Keratinocyte (primary cell): Measurements from ENCODE around the gene VPS26B. TPM values are rescaled to one million over a fixed set of nuclear protein-coding genes. Genes with fewer than 3 reads are reported as not detected.
A peak's percentile ranks its signal among the peaks of the same experiment; 100 is the strongest.

Experiments used
- DNase-seq: peaks from one replicate; pipeline ENCODE4 v3.0.0-alpha.2; 2011; ENCODE audit warnings: low read depth, missing footprints, low spot score
- FAIRE-seq: peaks from 2 replicates; lab custom pipeline; 2011; peaks lifted over from hg19 to GRCh38; lab: Jason Lieb, UNC
- H2AFZ ChIP-seq: 2 replicates; pipeline ENCODE4 v1.6.0; 2012; ENCODE audit warnings: low read length, control low read depth, inconsistent platforms; ENCODE audit not compliant: control insufficient read depth
- H3K27ac ChIP-seq: 2 replicates; pipeline ENCODE4 v1.5.1; 2011; ENCODE audit warnings: low read length; ENCODE audit not compliant: control insufficient read depth, insufficient read depth
- H3K27me3 ChIP-seq: 3 replicates; pipeline ENCODE4 v1.6.0; 2011; ENCODE audit warnings: low read length; ENCODE audit not compliant: control insufficient read depth, insufficient read depth; ENCODE audit errors: extremely low read depth
- H3K36me3 ChIP-seq, 2 experiments: 2 replicates in 1 of 2; 3 replicates in 1 of 2; pipeline ENCODE4 v1.5.1; 2011; ENCODE audit warnings: low read length in 2 of 2, mild to moderate bottlenecking in 1 of 2; ENCODE audit not compliant: control insufficient read depth in 2 of 2, insufficient read depth in 2 of 2; ENCODE audit errors: extremely low read depth in 1 of 2
- H3K4me1 ChIP-seq: 3 replicates; pipeline ENCODE4 v1.5.1; 2011; ENCODE audit warnings: low read length; ENCODE audit not compliant: control insufficient read depth, insufficient read depth; ENCODE audit errors: extremely low read depth
- H3K4me2 ChIP-seq: 3 replicates; pipeline ENCODE4 v1.6.0; 2011; ENCODE audit warnings: low read depth, low read length; ENCODE audit not compliant: control insufficient read depth, insufficient read depth; ENCODE audit errors: extremely low read depth
- H3K4me3 ChIP-seq, 3 experiments: fragments of 200-600 bp in 1 of 3; sonication (generic) in 1 of 3; 2 replicates in 2 of 3; 3 replicates in 1 of 3; pipeline ENCODE4 v1.5.1; 2011 to 2016; ENCODE audit warnings: low read length in 3 of 3, mild to moderate bottlenecking in 3 of 3, control low read depth in 2 of 3, inconsistent platforms in 1 of 3, low read depth in 1 of 3, mixed read lengths in 1 of 3, mixed run types in 1 of 3, moderate library complexity in 1 of 3; ENCODE audit not compliant: control insufficient read depth in 2 of 3, insufficient read depth in 2 of 3; ENCODE audit errors: extremely low read depth in 1 of 3
- H3K79me2 ChIP-seq: 2 replicates; pipeline ENCODE4 v1.6.0; 2012; ENCODE audit warnings: low read length; ENCODE audit not compliant: control insufficient read depth, insufficient read depth
- H3K9ac ChIP-seq: 3 replicates; pipeline ENCODE4 v1.6.0; 2011; ENCODE audit warnings: low read length; ENCODE audit not compliant: control insufficient read depth, insufficient read depth; ENCODE audit errors: extremely low read depth
- H3K9me1 ChIP-seq: 3 replicates; pipeline ENCODE4 v1.6.0; 2011; ENCODE audit warnings: low read length; ENCODE audit not compliant: control insufficient read depth, insufficient read depth; ENCODE audit errors: extremely low read depth
- H3K9me3 ChIP-seq: 2 replicates; pipeline ENCODE4 v1.5.1; 2012; ENCODE audit warnings: low read depth, low read length; ENCODE audit not compliant: control insufficient read depth
- H4K20me1 ChIP-seq: 3 replicates; pipeline ENCODE4 v1.6.0; 2011; ENCODE audit warnings: low read length; ENCODE audit not compliant: control insufficient read depth, insufficient read depth; ENCODE audit errors: extremely low read depth
- CTCF ChIP-seq, 3 experiments: IDR thresholded peaks in 1 of 3; conservative IDR thresholded peaks in 1 of 3; optimal IDR thresholded peaks in 1 of 3; 2 replicates in 2 of 3; 3 replicates in 1 of 3; pipeline versions ENCODE3 to v1.5.1; 2011; ENCODE audit warnings: low read length in 3 of 3, mild to moderate bottlenecking in 3 of 3, moderate library complexity in 2 of 3, control low read depth in 1 of 3, inconsistent platforms in 1 of 3; ENCODE audit not compliant: insufficient read depth in 2 of 3; ENCODE audit errors: extremely low read depth in 1 of 3
- EZH2 ChIP-seq: IDR thresholded peaks from one replicate; pipeline ENCODE4 v1.6.1; 2012; ENCODE audit warnings: inconsistent platforms, mild to moderate bottlenecking, low read length, moderate library complexity
- dilution Hi-C: fragments of 300-500 bp; cut with MboI; formaldehyde crosslinking; loops from one replicate; pipeline ENCODE4 v1.7.0; 2020; ENCODE audit warnings: low sequenced_read_pairs; ENCODE audit not compliant: extremely low pct_ligation_motif_present
- polyA plus RNA-seq, 5 experiments: library from polyadenylated mRNA; depleted of rRNA in 3 of 5; stranded (reverse) in 3 of 5; stranded (forward) in 1 of 5; unstranded in 1 of 5; fragments of >200 nt; gene quantifications; 1 replicate in 1 of 5; 2 replicates in 3 of 5; 3 replicates in 1 of 5; pipeline versions ENCODE4 v1.2.1 to v1.2.3, GENCODE V29; 2011 to 2012; ENCODE audit warnings: missing spikeins in 2 of 5, low read depth in 1 of 5, low replicate concordance in 1 of 5

The VPS26B gene
- polyA plus RNA-seq, 1 donor (not counting 4 experiments of a cell fraction or from before 2014, with no cell fraction given), result 46.9 TPM

GRCh38 chr11:134275188-134275533 is 50.7 kb downstream of the VPS26B start:
- H3K9ac ChIP-seq, result peak overlapping the region; percentile 76
- H3K4me3 ChIP-seq, result peak overlapping the region; percentile 67 to 93 (median 68)
- peak overlapping the region; percentile 41 for H3K27ac ChIP-seq
- dilution Hi-C loops, result no loop called here
- TF ChIP-seq EZH2 (no peak), CTCF (optimal IDR thresholded peaks at IDR 0.05 in 1 of 3, IDR thresholded peaks at IDR 0.05 in 1 of 3, conservative IDR thresholded peaks at IDR 0.05 in 1 of 3; ENCODE audit: extremely low read depth in 1 of 3, insufficient read depth in 2 of 3, low read length in 3 of 3) (no peak)
- H3K79me2 ChIP-seq, result peaks cover 16% of the 10 kb centered on the region
- H3K4me2 ChIP-seq, result peak overlapping the region; percentile 63
- no peaks in the 10 kb centered on the region for H4K20me1 ChIP-seq
- H3K27me3 ChIP-seq, result no peaks in the 10 kb centered on the region
- H3K9me3 ChIP-seq, result no peaks in the 10 kb centered on the region
- peak overlapping the region; percentile 90 for H2AFZ ChIP-seq
- H3K9me1 ChIP-seq, result no peaks in the 10 kb centered on the region
- peaks cover 11% of the 10 kb centered on the region for H3K4me1 ChIP-seq
- H3K36me3 ChIP-seq, result peaks cover 0 to 1% of the 10 kb centered on the region in 2 experiments
- FAIRE-seq (no peak), DNase-seq (no peak)

- H3K4me3 ChIP-seq, result peak within 1 kb of the TSS; percentile 67 to 93 (median 68)
- peak within 1 kb of the TSS; percentile 63 for H3K4me2 ChIP-seq
- no peaks in the 10 kb centered on the region for H3K9me1 ChIP-seq
- DNase-seq, result no peak
- no peaks in the 10 kb centered on the region for H4K20me1 ChIP-seq
- H3K4me1 ChIP-seq, result peaks cover 11% of the 10 kb centered on the region
- no peaks in the 10 kb centered on the region for H3K9me3 ChIP-seq
- no peaks in the 10 kb centered on the region for H3K27me3 ChIP-seq
- H3K79me2 ChIP-seq, result peaks cover 15% of the 10 kb centered on the region
- H3K27ac ChIP-seq, result peak within 1 kb of the TSS; percentile 41
- peak; percentile 91 for FAIRE-seq
- peak; percentile 49 to 72 (median 58) for TF ChIP-seq CTCF (optimal IDR thresholded peaks at IDR 0.05 in 1 of 3, IDR thresholded peaks at IDR 0.05 in 1 of 3, conservative IDR thresholded peaks at IDR 0.05 in 1 of 3; ENCODE audit: extremely low read depth in 1 of 3, insufficient read depth in 2 of 3, low read length in 3 of 3)
- no peak for TF ChIP-seq EZH2
- dilution Hi-C loops, result no loop called here
- H2AFZ ChIP-seq, result peak within 1 kb of the TSS; percentile 90
- no peaks in the 10 kb centered on the region for H3K36me3 ChIP-seq
- H3K9ac ChIP-seq, result peak within 1 kb of the TSS; percentile 76
These were observed 51.3 kb downstream of the VPS26B start, which contains the start of gene GLB1L3 for GRCh38 chr11:134275534-134276395. GLB1L3 (plus strand) TSS chr11:134276379; CDS start chr11:134276741, 362 bp downstream.
